GM23338 (cell line): ENCODE results near the gene AOC2. TPM values are rescaled to one million over a fixed set of nuclear protein-coding genes. Genes with fewer than 3 reads are reported as not detected.

Experiments used
- ATAC-seq: fragments of 200-7000 bp; cut with Tn5 transposase; 3 replicates; pipeline ENCODE4 v1.9.1; 2020
- DNase-seq: peaks from one replicate; pipeline ENCODE4 v3.0.0-alpha.2; 2015; ENCODE audit warnings: low spot score
- H2AFZ ChIP-seq: fragments of 200-600 bp; sonication (generic); 2 replicates; pipeline ENCODE4 v1.8.0; 2016; ENCODE audit warnings: antibody characterized with exemption, mild to moderate bottlenecking, moderate library complexity
- H3F3A ChIP-seq: fragments of 200-600 bp; sonication (generic); replicated peaks from 2 replicates; pipeline ENCODE4 v1.8.0; 2017; ENCODE audit warnings: antibody characterized with exemption, mixed run types, low read depth
- H3K27ac ChIP-seq: fragments of 200-600 bp; sonication (generic); 2 replicates; pipeline ENCODE4 v1.6.1; 2016; ENCODE audit warnings: low read depth
- H3K27me3 ChIP-seq: fragments of 200-600 bp; sonication (generic); 2 replicates; pipeline ENCODE4 v1.8.0; 2016; ENCODE audit warnings: mild to moderate bottlenecking, mixed run types, moderate library complexity; ENCODE audit not compliant: insufficient read depth
- H3K36me3 ChIP-seq: fragments of 200-600 bp; sonication (generic); 2 replicates; pipeline ENCODE4 v1.8.0; 2016; ENCODE audit warnings: mild to moderate bottlenecking; ENCODE audit not compliant: insufficient read depth
- H3K4me1 ChIP-seq: fragments of 200-600 bp; sonication (generic); 2 replicates; pipeline ENCODE4 v1.8.0; 2016; ENCODE audit warnings: mild to moderate bottlenecking, moderate library complexity; ENCODE audit not compliant: insufficient read depth
- H3K4me2 ChIP-seq: fragments of 200-600 bp; sonication (generic); 2 replicates; pipeline ENCODE4 v1.7.1; 2017; ENCODE audit warnings: mixed run types
- H3K4me3 ChIP-seq: fragments of 200-600 bp; sonication (generic); 2 replicates; pipeline ENCODE4 v1.6.1; 2016; ENCODE audit warnings: mixed run types
- H3K79me2 ChIP-seq: fragments of 200-600 bp; sonication (generic); replicated peaks from 2 replicates; pipeline ENCODE4 v1.8.0; 2017; ENCODE audit warnings: mild to moderate bottlenecking; ENCODE audit not compliant: insufficient read depth
- H3K9me2 ChIP-seq: fragments of 200-600 bp; sonication (generic); 2 replicates; pipeline ENCODE4 v1.8.0; 2017; ENCODE audit not compliant: insufficient read depth
- H4K20me1 ChIP-seq: fragments of 200-600 bp; sonication (generic); replicated peaks from 2 replicates; pipeline ENCODE4 v1.8.0; 2017; ENCODE audit warnings: mild to moderate bottlenecking; ENCODE audit not compliant: insufficient read depth
- H3K27ac Mint-ChIP-seq: 2 replicates; pipeline ENCODE4 v1.8.0; 2020; ENCODE audit warnings: inconsistent platforms, mild to moderate bottlenecking, moderate library complexity, mixed read lengths
- H3K27me3 Mint-ChIP-seq: 3 replicates; pipeline ENCODE4 v1.8.0; 2022; ENCODE audit warnings: low read depth, mild to moderate bottlenecking, moderate library complexity, mixed read lengths, inconsistent platforms; ENCODE audit not compliant: insufficient read depth, poor library complexity
- H3K36me3 Mint-ChIP-seq: 3 replicates; pipeline ENCODE4 v1.8.0; 2021; ENCODE audit warnings: low read depth, mild to moderate bottlenecking, inconsistent platforms, moderate library complexity, mixed read lengths
- H3K4me1 Mint-ChIP-seq: 3 replicates; pipeline ENCODE4 v1.8.0; 2020; ENCODE audit warnings: mild to moderate bottlenecking, inconsistent platforms, mixed read lengths
- H3K4me3 Mint-ChIP-seq: 3 replicates; pipeline ENCODE4 v1.8.0; 2021; ENCODE audit warnings: moderate library complexity, mild to moderate bottlenecking, inconsistent platforms, mixed read lengths
- H3K9me3 Mint-ChIP-seq: 3 replicates; pipeline ENCODE4 v1.8.0; 2020; ENCODE audit warnings: moderate library complexity, mild to moderate bottlenecking, inconsistent platforms, mixed read lengths
- EZH2phosphoT487 ChIP-seq: fragments of 200-600 bp; sonication (generic); IDR thresholded peaks from one replicate; pipeline ENCODE4 v1.8.1; 2018; ENCODE audit warnings: antibody characterized with exemption; ENCODE audit not compliant: unreplicated experiment
- JUNB ChIP-seq: IDR thresholded peaks from one replicate; pipeline ENCODE4 v1.6.1; 2016; ENCODE audit warnings: antibody characterized with exemption; ENCODE audit not compliant: unreplicated experiment
- NANOG ChIP-seq: IDR thresholded peaks from 2 replicates; pipeline ENCODE4 v1.6.1; 2016; ENCODE audit warnings: antibody characterized with exemption, borderline replicate concordance
- ZNF114 ChIP-seq: fragments of 250-450 bp; sonication (Bioruptor Pico); IDR thresholded peaks from 2 replicates; pipeline ENCODE4 v1.5.0; 2020; ENCODE audit warnings: mild to moderate bottlenecking, moderate library complexity
- ZNF331 ChIP-seq: fragments of 250-450 bp; sonication (Bioruptor Pico); IDR thresholded peaks from 2 replicates; pipeline ENCODE4 v1.5.0; 2020; ENCODE audit warnings: low read depth, mild to moderate bottlenecking, moderate library complexity
- polyA plus RNA-seq: library from polyadenylated mRNA; unstranded; fragments of >200 nt; fragmentation: Nextera tagmentation; extraction: Ambion mirVana; gene quantifications from 2 replicates; pipeline ENCODE4 v1.2.1, GENCODE V29; 2016
- total RNA-seq: library from RNA; depleted of rRNA; stranded (reverse); fragments of >200 nt; shearing (Covaris generic); gene quantifications from 2 replicates; pipeline ENCODE4 v1.2.3, GENCODE V29; 2014
- TF ChIP-seq, protein P1 (sequence below): fragments of 250-450 bp; sonication (Bioruptor Pico); IDR thresholded peaks from 2 replicates; pipeline ENCODE4 v1.5.0; 2020; ENCODE audit warnings: mild to moderate bottlenecking, moderate library complexity
- TF ChIP-seq, protein P2 (sequence below): IDR thresholded peaks from one replicate; pipeline ENCODE4 v1.6.1; 2018; ENCODE audit warnings: antibody characterized with exemption; ENCODE audit not compliant: unreplicated experiment
- TF ChIP-seq, protein P3 (sequence below), 2 experiments: fragments of 200-600 bp in 1 of 2; sonication (generic) in 1 of 2; conservative IDR thresholded peaks; 2 replicates each; pipeline versions ENCODE4 v1.5.1 to v1.6.1; 2016 to 2017; ENCODE audit warnings: antibody characterized with exemption in 2 of 2, low read depth in 2 of 2, mild to moderate bottlenecking in 2 of 2, moderate library complexity in 1 of 2
- TF ChIP-seq, protein P4 (sequence below): IDR thresholded peaks from 2 replicates; pipeline ENCODE4 v1.6.1; 2016; ENCODE audit warnings: antibody characterized with exemption

AOC2 gene
- total and polyA plus RNA-seq, 2 experiments from 2014 or later: 2.0 to 5.8 TPM

DNA sequence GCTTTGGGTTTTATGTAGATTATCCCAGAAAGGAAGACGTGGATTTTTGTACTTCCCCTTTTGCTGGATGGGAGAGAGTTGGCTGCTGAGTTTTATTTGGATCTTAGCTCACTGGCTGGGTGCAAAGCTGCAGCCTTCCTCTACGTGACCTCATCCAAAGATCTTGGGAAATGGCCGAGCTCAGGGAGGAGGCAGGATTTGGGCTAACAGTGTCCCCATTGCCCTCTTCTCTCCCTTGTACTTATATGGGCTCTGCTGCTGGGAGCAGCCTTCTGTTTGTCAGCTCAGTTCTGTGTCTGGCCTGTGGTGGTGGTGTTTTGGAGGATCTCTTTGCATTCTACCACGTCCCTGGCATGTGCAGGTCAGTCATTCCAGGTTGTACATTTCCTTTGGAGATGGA lies 8.6 kb downstream of the AOC2 start (continued):
- TF ChIP-seq, protein P1, sequence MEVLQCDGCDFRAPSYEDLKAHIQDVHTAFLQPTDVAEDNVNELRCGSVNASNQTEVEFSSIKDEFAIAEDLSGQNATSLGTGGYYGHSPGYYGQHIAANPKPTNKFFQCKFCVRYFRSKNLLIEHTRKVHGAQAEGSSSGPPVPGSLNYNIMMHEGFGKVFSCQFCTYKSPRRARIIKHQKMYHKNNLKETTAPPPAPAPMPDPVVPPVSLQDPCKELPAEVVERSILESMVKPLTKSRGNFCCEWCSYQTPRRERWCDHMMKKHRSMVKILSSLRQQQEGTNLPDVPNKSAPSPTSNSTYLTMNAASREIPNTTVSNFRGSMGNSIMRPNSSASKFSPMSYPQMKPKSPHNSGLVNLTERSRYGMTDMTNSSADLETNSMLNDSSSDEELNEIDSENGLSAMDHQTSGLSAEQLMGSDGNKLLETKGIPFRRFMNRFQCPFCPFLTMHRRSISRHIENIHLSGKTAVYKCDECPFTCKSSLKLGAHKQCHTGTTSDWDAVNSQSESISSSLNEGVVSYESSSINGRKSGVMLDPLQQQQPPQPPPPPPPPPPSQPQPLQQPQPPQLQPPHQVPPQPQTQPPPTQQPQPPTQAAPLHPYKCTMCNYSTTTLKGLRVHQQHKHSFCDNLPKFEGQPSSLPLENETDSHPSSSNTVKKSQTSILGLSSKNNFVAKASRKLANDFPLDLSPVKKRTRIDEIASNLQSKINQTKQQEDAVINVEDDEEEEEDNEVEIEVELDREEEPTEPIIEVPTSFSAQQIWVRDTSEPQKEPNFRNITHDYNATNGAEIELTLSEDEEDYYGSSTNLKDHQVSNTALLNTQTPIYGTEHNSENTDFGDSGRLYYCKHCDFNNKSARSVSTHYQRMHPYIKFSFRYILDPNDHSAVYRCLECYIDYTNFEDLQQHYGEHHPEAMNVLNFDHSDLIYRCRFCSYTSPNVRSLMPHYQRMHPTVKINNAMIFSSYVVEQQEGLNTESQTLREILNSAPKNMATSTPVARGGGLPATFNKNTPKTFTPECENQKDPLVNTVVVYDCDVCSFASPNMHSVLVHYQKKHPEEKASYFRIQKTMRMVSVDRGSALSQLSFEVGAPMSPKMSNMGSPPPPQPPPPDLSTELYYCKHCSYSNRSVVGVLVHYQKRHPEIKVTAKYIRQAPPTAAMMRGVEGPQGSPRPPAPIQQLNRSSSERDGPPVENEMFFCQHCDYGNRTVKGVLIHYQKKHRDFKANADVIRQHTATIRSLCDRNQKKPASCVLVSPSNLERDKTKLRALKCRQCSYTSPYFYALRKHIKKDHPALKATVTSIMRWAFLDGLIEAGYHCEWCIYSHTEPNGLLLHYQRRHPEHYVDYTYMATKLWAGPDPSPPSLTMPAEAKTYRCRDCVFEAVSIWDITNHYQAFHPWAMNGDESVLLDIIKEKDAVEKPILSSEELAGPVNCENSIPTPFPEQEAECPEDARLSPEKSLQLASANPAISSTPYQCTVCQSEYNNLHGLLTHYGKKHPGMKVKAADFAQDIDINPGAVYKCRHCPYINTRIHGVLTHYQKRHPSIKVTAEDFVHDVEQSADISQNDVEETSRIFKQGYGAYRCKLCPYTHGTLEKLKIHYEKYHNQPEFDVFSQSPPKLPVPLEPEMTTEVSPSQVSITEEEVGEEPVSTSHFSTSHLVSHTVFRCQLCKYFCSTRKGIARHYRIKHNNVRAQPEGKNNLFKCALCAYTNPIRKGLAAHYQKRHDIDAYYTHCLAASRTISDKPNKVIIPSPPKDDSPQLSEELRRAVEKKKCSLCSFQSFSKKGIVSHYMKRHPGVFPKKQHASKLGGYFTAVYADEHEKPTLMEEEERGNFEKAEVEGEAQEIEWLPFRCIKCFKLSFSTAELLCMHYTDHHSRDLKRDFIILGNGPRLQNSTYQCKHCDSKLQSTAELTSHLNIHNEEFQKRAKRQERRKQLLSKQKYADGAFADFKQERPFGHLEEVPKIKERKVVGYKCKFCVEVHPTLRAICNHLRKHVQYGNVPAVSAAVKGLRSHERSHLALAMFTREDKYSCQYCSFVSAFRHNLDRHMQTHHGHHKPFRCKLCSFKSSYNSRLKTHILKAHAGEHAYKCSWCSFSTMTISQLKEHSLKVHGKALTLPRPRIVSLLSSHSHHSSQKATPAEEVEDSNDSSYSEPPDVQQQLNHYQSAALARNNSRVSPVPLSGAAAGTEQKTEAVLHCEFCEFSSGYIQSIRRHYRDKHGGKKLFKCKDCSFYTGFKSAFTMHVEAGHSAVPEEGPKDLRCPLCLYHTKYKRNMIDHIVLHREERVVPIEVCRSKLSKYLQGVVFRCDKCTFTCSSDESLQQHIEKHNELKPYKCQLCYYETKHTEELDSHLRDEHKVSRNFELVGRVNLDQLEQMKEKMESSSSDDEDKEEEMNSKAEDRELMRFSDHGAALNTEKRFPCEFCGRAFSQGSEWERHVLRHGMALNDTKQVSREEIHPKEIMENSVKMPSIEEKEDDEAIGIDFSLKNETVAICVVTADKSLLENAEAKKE (CRISPR knock-in tag): no peak

DNA sequence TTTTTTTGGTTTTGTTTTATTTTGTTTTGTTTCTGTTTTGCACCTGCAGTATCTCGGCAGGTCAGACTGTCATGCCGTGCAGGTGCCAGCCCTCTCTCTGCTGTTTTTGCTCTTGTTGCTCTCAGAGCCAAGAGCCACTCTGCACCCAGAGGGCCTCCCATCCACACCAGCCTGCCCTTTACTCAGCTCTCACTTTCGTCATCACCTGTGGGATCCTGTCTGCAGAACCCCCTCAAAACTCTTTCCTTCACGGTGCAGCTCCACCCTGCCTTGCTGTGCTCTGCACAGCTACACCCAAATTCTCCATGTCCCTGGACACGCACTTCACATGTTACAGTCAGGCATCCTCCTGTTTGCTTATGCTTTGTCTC lies 9.2 kb downstream of the AOC2 start:
- Histone ChIP-seq H3F3A (no peaks in the 10 kb centered on the region), H3K4me1 (no peaks in the 10 kb centered on the region), H3K9me2 (no peaks in the 10 kb centered on the region), H3K27ac (no peak overlapping the region), H3K4me3 (no peak overlapping the region), H3K4me2 (no peak overlapping the region), H4K20me1 (no peaks in the 10 kb centered on the region; the same call in 1 of the 2 replicates), H3K79me2 (no peaks in the 10 kb centered on the region), H2AFZ (no peak overlapping the region), H3K36me3 (no peaks in the 10 kb centered on the region), H3K27me3 (no peaks in the 10 kb centered on the region)
- Mint-ChIP-seq H3K27ac (no peak overlapping the region), H3K4me1 (peaks cover 2% of the 10 kb centered on the region; the same call in 1 of the 3 replicates), H3K27me3 (peaks cover 4% of the 10 kb centered on the region), H3K4me3 (no peak overlapping the region), H3K9me3 (no peaks in the 10 kb centered on the region; the same call in 1 of the 3 replicates), H3K36me3 (no peaks in the 10 kb centered on the region; the same call in 1 of the 3 replicates)
- DNase-seq (no peak), ATAC-seq (no peak)
- no peak for TF ChIP-seq JUNB
- TF ChIP-seq, protein P2, sequence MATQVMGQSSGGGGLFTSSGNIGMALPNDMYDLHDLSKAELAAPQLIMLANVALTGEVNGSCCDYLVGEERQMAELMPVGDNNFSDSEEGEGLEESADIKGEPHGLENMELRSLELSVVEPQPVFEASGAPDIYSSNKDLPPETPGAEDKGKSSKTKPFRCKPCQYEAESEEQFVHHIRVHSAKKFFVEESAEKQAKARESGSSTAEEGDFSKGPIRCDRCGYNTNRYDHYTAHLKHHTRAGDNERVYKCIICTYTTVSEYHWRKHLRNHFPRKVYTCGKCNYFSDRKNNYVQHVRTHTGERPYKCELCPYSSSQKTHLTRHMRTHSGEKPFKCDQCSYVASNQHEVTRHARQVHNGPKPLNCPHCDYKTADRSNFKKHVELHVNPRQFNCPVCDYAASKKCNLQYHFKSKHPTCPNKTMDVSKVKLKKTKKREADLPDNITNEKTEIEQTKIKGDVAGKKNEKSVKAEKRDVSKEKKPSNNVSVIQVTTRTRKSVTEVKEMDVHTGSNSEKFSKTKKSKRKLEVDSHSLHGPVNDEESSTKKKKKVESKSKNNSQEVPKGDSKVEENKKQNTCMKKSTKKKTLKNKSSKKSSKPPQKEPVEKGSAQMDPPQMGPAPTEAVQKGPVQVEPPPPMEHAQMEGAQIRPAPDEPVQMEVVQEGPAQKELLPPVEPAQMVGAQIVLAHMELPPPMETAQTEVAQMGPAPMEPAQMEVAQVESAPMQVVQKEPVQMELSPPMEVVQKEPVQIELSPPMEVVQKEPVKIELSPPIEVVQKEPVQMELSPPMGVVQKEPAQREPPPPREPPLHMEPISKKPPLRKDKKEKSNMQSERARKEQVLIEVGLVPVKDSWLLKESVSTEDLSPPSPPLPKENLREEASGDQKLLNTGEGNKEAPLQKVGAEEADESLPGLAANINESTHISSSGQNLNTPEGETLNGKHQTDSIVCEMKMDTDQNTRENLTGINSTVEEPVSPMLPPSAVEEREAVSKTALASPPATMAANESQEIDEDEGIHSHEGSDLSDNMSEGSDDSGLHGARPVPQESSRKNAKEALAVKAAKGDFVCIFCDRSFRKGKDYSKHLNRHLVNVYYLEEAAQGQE: no peak
- TF ChIP-seq EZH2phosphoT487: no peak
- TF ChIP-seq ZNF114 (CRISPR knock-in tag): no peak
- TF ChIP-seq, protein P3, sequence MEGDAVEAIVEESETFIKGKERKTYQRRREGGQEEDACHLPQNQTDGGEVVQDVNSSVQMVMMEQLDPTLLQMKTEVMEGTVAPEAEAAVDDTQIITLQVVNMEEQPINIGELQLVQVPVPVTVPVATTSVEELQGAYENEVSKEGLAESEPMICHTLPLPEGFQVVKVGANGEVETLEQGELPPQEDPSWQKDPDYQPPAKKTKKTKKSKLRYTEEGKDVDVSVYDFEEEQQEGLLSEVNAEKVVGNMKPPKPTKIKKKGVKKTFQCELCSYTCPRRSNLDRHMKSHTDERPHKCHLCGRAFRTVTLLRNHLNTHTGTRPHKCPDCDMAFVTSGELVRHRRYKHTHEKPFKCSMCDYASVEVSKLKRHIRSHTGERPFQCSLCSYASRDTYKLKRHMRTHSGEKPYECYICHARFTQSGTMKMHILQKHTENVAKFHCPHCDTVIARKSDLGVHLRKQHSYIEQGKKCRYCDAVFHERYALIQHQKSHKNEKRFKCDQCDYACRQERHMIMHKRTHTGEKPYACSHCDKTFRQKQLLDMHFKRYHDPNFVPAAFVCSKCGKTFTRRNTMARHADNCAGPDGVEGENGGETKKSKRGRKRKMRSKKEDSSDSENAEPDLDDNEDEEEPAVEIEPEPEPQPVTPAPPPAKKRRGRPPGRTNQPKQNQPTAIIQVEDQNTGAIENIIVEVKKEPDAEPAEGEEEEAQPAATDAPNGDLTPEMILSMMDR (conservative IDR thresholded peaks at IDR 0.05; ENCODE audit: low read depth in 2 of 2): no peak
- TF ChIP-seq NANOG: no peak
- no peak for TF ChIP-seq ZNF331 (CRISPR knock-in tag)
- TF ChIP-seq, protein P4, sequence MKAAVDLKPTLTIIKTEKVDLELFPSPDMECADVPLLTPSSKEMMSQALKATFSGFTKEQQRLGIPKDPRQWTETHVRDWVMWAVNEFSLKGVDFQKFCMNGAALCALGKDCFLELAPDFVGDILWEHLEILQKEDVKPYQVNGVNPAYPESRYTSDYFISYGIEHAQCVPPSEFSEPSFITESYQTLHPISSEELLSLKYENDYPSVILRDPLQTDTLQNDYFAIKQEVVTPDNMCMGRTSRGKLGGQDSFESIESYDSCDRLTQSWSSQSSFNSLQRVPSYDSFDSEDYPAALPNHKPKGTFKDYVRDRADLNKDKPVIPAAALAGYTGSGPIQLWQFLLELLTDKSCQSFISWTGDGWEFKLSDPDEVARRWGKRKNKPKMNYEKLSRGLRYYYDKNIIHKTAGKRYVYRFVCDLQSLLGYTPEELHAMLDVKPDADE: no peak
